CD14-positive monocyte (primary cell): ENCODE measurements around the gene RCAN2. TPM values are rescaled to one million over a fixed set of nuclear protein-coding genes. Genes with fewer than 3 reads are reported as not detected.

Experiments
- DNase-seq, 3 donors: peaks; one replicate each; pipeline ENCODE4 v3.0.0-alpha.2; 2011 to 2022
- H2AFZ ChIP-seq: 2 replicates; pipeline ENCODE4 v1.6.0; 2012; ENCODE audit warnings: mild to moderate bottlenecking, low read depth, low read length, inconsistent platforms; ENCODE audit not compliant: insufficient read depth, poor library complexity, severe bottlenecking
- H3K27ac ChIP-seq, 2 donors: 1 replicate in 1 of 2; 2 replicates in 1 of 2; pipeline ENCODE4 v1.5.1; 2012 to 2013; ENCODE audit warnings: low read length in 2 of 2, control low read depth in 1 of 2, inconsistent platforms in 1 of 2, low read depth in 1 of 2, mild to moderate bottlenecking in 1 of 2
- H3K27me3 ChIP-seq, 2 donors: one replicate each; pipeline versions ENCODE4 v1.6.0 to v1.6.1; 2011 to 2013; ENCODE audit warnings: low read length in 2 of 2; ENCODE audit not compliant: control insufficient read depth in 2 of 2, insufficient read depth in 2 of 2
- H3K36me3 ChIP-seq, 2 donors: replicated peaks in 1 of 2; 1 replicate in 1 of 2; 2 replicates in 1 of 2; pipeline versions ENCODE4 v1.5.1 to v1.6.1; 2012 to 2013; ENCODE audit warnings: low read length in 2 of 2, control low read depth in 1 of 2, inconsistent platforms in 1 of 2, mild to moderate bottlenecking in 1 of 2; ENCODE audit not compliant: insufficient read depth in 2 of 2, control insufficient read depth in 1 of 2
- H3K4me1 ChIP-seq, 2 donors: 1 replicate in 1 of 2; 2 replicates in 1 of 2; pipeline versions ENCODE4 v1.5.1 to v1.6.1; 2012 to 2013; ENCODE audit warnings: low read length in 2 of 2, control low read depth in 1 of 2, inconsistent platforms in 1 of 2, mild to moderate bottlenecking in 1 of 2, moderate library complexity in 1 of 2; ENCODE audit not compliant: insufficient read depth in 2 of 2, control insufficient read depth in 1 of 2
- H3K4me2 ChIP-seq: replicated peaks from 2 replicates; pipeline ENCODE3; 2012; ENCODE audit warnings: low read length, moderate library complexity, mild to moderate bottlenecking; ENCODE audit not compliant: poor library complexity, severe bottlenecking; ENCODE audit errors: extremely low read depth
- H3K4me3 ChIP-seq, 3 experiments: fragments of 200-600 bp in 1 of 3; sonication (generic) in 1 of 3; replicated peaks in 1 of 3; 1 replicate in 2 of 3; 2 replicates in 1 of 3; pipeline ENCODE4 v1.5.1; 2011 to 2013; ENCODE audit warnings: low read length in 3 of 3, mild to moderate bottlenecking in 3 of 3, control low read depth in 2 of 3, low read depth in 2 of 3, inconsistent platforms in 1 of 3, moderate library complexity in 1 of 3
- H3K79me2 ChIP-seq: 2 replicates; pipeline ENCODE4 v1.6.0; 2012; ENCODE audit warnings: mild to moderate bottlenecking, control low read depth, inconsistent platforms, low read length, moderate library complexity; ENCODE audit not compliant: insufficient read depth
- H3K9ac ChIP-seq: 2 replicates; pipeline ENCODE4 v1.6.0; 2017; ENCODE audit warnings: low read length, mild to moderate bottlenecking; ENCODE audit not compliant: insufficient read depth, poor library complexity, severe bottlenecking
- H3K9me3 ChIP-seq, 2 donors: replicated peaks in 1 of 2; 1 replicate in 1 of 2; 2 replicates in 1 of 2; pipeline versions ENCODE4 v1.5.1 to v1.6.1; 2012 to 2013; ENCODE audit warnings: low read length in 2 of 2, control low read depth in 1 of 2; ENCODE audit not compliant: control insufficient read depth in 1 of 2, insufficient read depth in 1 of 2
- H4K20me1 ChIP-seq: 2 replicates; pipeline ENCODE4 v1.6.0; 2012; ENCODE audit warnings: mild to moderate bottlenecking, low read length, control low read depth, moderate library complexity; ENCODE audit not compliant: insufficient read depth
- H3K27ac Mint-ChIP-seq, 7 donors: one replicate each; pipeline ENCODE4 v1.8.0; 2020; ENCODE audit warnings: mild to moderate bottlenecking in 7 of 7, mixed read lengths in 7 of 7, moderate library complexity in 6 of 7, inconsistent platforms in 2 of 7
- H3K27me3 Mint-ChIP-seq, 3 donors: one replicate each; pipeline ENCODE4 v1.8.0; 2021 to 2022; ENCODE audit warnings: low read depth in 3 of 3, mild to moderate bottlenecking in 3 of 3, mixed read lengths in 3 of 3, moderate library complexity in 3 of 3, inconsistent platforms in 1 of 3
- H3K36me3 Mint-ChIP-seq, 2 donors: one replicate each; pipeline ENCODE4 v1.8.0; 2020; ENCODE audit warnings: mixed read lengths in 2 of 2, inconsistent platforms in 1 of 2, mild to moderate bottlenecking in 1 of 2
- H3K4me1 Mint-ChIP-seq: one replicate; pipeline ENCODE4 v1.8.0; 2020; ENCODE audit warnings: mild to moderate bottlenecking, mixed read lengths
- H3K4me3 Mint-ChIP-seq, 2 donors: one replicate each; pipeline ENCODE4 v1.8.0; 2020; ENCODE audit warnings: mild to moderate bottlenecking in 2 of 2, mixed read lengths in 2 of 2, moderate library complexity in 1 of 2
- H3K9me3 Mint-ChIP-seq, 7 donors: one replicate each; pipeline ENCODE4 v1.8.0; 2020 to 2022; ENCODE audit warnings: mixed read lengths in 7 of 7, mild to moderate bottlenecking in 6 of 7, moderate library complexity in 6 of 7, inconsistent platforms in 2 of 7
- CTCF ChIP-seq: fragments of 200-600 bp; IDR thresholded peaks from one replicate; pipeline ENCODE4 v1.8.0; 2022; ENCODE audit warnings: antibody characterized with exemption, mild to moderate bottlenecking
- WGBS: methylation state at CpG from one replicate; pipeline ENCODE4 v1.1.5; 2013; ENCODE audit warnings: missing lambda C conversion rate; ENCODE audit not compliant: insufficient coverage; 5-methylcytosine and 5-hydroxymethylcytosine counted together
- intact Hi-C, 2 donors: fragments of 100-400 bp; cut with micrococcal nuclease; formaldehyde crosslinking; loops; one replicate each; pipeline versions ENCODE4 v1.15.0 to v1.15.1; 2023
- polyA plus RNA-seq, 3 donors: library from polyadenylated mRNA; depleted of rRNA in 1 of 3; unstranded in 2 of 3; stranded (reverse) in 1 of 3; fragments of 300-500 nt in 2 of 3; fragments of >200 nt in 1 of 3; fragmentation: Illumina TruSeq in 2 of 3; gene quantifications; 1 replicate in 2 of 3; 2 replicates in 1 of 3; pipeline ENCODE4 v1.2.3, GENCODE V29; 2012 to 2021

RCAN2 gene
- polyA plus RNA-seq, 3 donors, result not detected

GRCh38 chr6:46191961-46192360, 299.3 kb downstream of the RCAN2 start:
- Histone ChIP-seq H2AFZ (no peak overlapping the region), H3K4me1 (no peaks in the 10 kb centered on the region), H3K4me2 (no peak overlapping the region), H3K27me3 (no peaks in the 10 kb centered on the region), H3K79me2 (no peaks in the 10 kb centered on the region), H4K20me1 (no peaks in the 10 kb centered on the region), H3K4me3 (no peak overlapping the region), H3K27ac (no peak overlapping the region), H3K9ac (no peak overlapping the region), H3K36me3 (no peaks in the 10 kb centered on the region), H3K9me3 (no peaks in the 10 kb centered on the region)
- no peak overlapping the region for H3K27ac Mint-ChIP-seq
- no peaks in the 10 kb centered on the region for H3K4me1 Mint-ChIP-seq
- H3K4me3 Mint-ChIP-seq, result no peak overlapping the region
- DNase-seq, result no peak
- H3K9me3 Mint-ChIP-seq, result peaks cover 0 to 4% (median 0%) of the 10 kb centered on the region in 7 donors
- no peaks in the 10 kb centered on the region for H3K36me3 Mint-ChIP-seq
- no peak for TF ChIP-seq CTCF
- no CpG with 5 or more reads among the region's 1 CpG for WGBS
- intact Hi-C loops, result no loop called here
- peaks cover 0 to 4% (median 2%) of the 10 kb centered on the region in 3 donors for H3K27me3 Mint-ChIP-seq

GRCh38 chr6:46190889-46191288, 300.4 kb downstream of the RCAN2 start:
- H3K9me3 Mint-ChIP-seq, result peaks cover 0 to 1% (median 0%) of the 10 kb centered on the region in 7 donors
- no peak overlapping the region for H3K4me3 ChIP-seq
- H3K4me3 Mint-ChIP-seq, result no peak overlapping the region
- no peaks in the 10 kb centered on the region for H3K79me2 ChIP-seq
- H3K4me2 ChIP-seq, result no peak overlapping the region
- H2AFZ ChIP-seq, result no peak overlapping the region
- H3K36me3 Mint-ChIP-seq, result no peaks in the 10 kb centered on the region
- no peak for DNase-seq
- no peak for TF ChIP-seq CTCF
- no peaks in the 10 kb centered on the region for H3K4me1 Mint-ChIP-seq
- no peak overlapping the region for H3K9ac ChIP-seq
- H3K9me3 ChIP-seq, result no peaks in the 10 kb centered on the region
- H4K20me1 ChIP-seq, result no peaks in the 10 kb centered on the region
- no peaks in the 10 kb centered on the region for H3K27me3 ChIP-seq
- H3K4me1 ChIP-seq, result no peaks in the 10 kb centered on the region
- 100% methylated on average over 2 of the region's 4 CpGs for WGBS
- intact Hi-C loops, result no loop called here
- H3K27ac Mint-ChIP-seq, result no peak overlapping the region
- no peak overlapping the region for H3K27ac ChIP-seq
- H3K27me3 Mint-ChIP-seq, result peaks cover 2% of the 10 kb centered on the region in 3 donors
- no peaks in the 10 kb centered on the region for H3K36me3 ChIP-seq
